Left renal cortex interstitium (tissue), 4 donors: ENCODE measurements around the gene C2CD2L. TPM values are rescaled to one million over a fixed set of nuclear protein-coding genes. Genes with fewer than 3 reads are reported as not detected.
A peak's percentile ranks its signal among the peaks of the same experiment; 100 is the strongest.
"Not testable (repeated sequence)": the region's sequence is repeated elsewhere in the genome, so short reads cannot be mapped to it uniquely, and the experiment has no call there.

ENCODE experiments used
- DNase-seq, 4 donors: peaks; one replicate each; pipeline ENCODE4 v3.0.0-alpha.2; 2013; ENCODE audit warnings: low read depth in 4 of 4, low spot score in 2 of 4, missing footprints in 1 of 4
- polyA plus RNA-seq, 4 donors: library from polyadenylated mRNA; unstranded; fragments of 120-200 nt; gene quantifications; one replicate each; pipeline ENCODE4 v1.2.1, GENCODE V29; 2013; ENCODE audit not compliant: insufficient read length in 4 of 4

Gene C2CD2L
- 10 to 100 TPM; 10.1 to 14.2 (median 11.0) TPM for polyA plus RNA-seq

DNA sequence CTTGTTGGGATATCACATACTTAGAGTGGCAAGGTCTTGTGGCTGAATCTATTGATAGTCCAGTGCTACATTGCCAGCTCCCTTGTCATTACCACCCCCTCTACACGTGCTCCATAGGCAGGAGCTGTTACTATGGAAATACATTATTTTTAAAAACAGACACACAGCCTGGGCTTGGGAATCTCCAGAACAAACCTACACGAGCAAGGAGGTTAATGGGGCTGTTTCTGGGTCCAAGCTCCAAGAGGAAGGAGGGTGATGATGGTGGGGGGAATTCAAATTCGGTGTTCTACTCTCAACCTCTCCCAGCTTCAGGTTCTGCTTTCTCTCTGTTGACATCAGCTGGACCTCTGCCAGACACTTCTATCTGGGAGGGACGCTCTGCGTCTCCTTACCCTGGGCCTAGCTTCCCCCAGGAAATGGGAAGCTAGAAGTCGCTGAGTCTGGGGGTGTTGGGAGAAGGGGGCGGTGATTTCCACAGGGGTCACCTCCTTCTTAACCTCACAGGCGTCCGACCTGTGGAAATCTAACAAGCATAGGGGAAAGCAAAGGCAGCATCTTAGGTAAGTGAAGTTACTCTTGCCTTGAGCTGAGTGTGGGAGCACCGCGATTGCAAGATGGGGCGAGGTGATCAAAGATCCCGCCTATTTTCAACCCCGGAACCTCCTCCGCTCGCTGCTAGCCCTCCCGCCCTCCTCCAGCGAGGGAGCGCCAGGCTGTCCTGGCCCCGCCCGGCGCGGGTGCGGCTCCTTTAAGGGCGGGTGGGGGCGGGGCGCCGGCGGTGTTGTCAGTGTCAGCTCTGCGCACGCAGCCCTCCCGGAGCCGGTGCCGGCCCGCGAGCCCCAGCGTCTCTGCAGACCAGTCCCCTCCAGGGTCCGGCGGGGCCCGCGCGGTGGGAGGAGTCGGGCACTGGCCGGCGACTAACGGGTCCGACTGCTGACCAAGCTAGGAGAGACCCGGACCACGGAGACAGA lies at the start of gene C2CD2L:
C2CD2L (plus strand) TSS at position 781 of the 974 bp plus-strand sequence. CDS start 398 bp downstream, outside the sequence.
- peak in 1 of 4 donors; percentile 78 for DNase-seq

DNA sequence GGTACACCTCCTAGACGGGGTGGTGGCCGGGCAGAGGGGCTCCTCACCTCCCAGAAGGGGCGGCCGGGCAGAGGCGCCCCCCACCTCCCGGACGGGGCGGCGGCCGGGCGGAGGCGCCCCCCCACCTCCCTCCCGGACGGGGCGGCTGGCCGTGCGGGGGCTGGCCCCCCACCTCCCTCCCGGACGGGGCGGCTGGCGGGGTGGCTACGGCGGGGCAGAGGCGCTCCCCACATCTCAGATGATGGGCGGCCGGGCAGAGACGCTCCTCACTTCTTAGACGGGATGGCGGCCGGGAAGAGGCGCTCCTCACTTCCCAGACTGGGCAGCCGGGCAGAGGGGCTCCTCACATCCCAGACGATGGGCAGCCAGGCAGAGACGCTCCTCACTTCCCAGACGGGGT lies 48.0 kb upstream of the C2CD2L start:
- DNase-seq, result not testable (repeated sequence)

DNA sequence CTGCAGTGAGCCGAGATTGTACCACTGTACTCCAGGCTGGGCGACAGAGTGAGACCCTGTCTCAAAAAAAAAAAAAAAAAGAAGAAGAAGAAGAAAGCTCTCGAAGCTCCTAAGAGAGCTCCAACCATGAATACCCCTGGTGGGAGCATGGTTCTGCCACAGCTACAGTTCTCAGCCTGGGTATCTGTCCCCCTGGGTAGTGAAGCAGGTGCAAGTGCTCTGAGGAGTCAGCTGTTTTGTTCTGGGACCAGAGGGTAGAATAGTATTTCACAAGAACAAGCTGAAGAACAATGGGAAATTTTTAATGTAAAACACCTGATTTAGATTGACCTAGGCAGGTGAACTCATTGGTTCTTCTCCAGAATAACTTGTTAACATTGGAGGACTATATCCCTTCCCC lies 45.9 kb upstream of the C2CD2L start:
- DNase-seq, result no peak

DNA sequence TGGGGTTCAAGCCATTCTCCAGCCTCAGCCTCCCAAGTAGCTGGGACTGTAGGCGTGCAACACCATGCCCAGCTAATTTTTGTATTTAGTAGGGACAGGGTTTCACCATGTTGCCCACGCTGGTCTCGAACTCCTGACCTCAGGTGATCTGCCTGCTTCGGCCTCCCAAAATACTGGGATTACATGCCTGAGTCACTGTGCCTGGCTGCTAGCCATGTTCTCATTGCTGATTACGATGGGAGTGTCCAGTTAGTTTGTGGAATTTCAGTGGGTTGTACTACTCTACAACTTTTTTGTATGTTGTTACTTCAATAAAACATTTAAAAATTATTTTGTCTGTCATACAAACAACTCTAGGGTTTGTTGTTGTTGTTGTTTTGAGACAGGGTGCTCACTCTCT lies 44.4 kb upstream of the C2CD2L start:
- DNase-seq, result no peak

DNA sequence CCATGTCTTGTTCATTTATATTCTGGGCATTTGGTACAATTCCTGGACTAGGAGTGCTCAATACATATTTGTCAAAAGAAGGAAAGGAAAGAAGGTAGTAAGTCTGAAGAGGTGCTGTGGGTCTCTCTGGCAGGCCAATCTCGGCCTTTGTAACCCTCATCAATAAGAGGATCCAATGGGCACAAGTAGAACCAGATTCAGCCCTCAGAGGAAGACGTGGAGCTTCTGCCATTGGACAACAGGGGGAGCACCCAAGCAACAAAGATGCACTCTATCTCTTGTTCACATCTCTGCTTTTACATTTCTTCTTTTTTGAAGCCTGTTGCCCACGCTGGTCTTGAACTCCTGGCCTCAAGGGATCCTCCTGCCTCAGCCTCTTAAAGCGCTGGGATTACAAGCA lies 41.8 kb upstream of the C2CD2L start:
- DNase-seq, result no peak

DNA sequence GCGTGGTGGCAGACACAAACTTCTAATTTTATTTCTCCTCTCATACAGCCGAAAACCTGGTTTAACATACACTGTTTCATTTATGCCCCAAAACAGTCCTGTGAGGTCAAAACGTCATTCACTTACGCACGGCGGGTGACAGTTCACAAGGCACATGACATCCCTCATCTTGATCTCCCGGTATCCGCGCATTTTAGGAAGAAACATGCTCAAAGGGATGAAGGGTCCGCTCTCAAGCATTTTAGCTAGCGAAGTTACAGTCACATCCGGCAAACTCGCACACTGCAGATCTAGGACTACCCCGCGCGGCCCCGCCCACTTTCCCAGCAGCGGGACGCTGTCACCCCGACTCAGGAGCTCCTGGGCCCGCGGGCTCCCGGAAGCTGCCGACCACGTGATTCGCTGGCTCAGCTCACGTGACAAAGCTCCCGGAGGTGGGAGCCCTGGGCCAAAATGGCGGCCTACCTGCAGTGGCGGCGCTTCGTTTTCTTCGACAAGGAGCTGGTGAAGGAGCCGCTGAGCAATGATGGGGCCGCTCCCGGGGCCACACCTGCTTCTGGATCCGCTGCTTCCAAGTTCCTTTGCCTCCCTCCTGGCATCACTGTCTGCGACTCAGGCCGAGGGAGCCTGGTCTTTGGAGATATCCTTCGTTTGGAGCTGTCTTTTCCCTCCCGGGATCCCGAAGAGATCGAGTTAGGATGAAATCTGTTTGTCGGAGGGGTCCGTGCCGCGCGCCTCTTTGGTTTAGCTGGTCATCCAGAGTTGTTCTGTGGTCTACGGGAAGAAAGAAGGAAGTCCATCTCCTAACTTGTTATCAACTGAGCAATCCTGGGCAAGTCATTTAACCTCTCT lies 39.5 kb upstream of the C2CD2L start, which contains the start of gene VPS11:
VPS11 (plus strand) TSS at position 448 of the 852 bp plus-strand sequence; CDS start at position 454, 6 bp downstream.
- peak; percentile 77 to 94 (median 86) for DNase-seq

DNA sequence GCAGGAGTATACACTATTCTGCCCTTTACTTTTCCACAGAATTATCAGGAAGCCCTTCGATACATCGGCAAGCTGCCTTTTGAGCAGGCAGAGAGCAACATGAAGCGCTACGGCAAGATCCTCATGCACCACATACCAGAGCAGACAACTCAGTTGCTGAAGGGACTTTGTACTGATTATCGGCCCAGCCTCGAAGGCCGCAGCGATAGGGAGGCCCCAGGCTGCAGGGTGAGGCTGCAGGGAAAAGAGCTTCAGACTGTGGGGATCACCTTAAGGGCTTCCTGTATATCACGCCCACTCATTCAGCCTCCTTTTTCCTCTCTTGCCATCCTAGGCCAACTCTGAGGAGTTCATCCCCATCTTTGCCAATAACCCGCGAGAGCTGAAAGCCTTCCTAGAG lies 29.3 kb upstream of the C2CD2L start:
- no peak for DNase-seq

DNA sequence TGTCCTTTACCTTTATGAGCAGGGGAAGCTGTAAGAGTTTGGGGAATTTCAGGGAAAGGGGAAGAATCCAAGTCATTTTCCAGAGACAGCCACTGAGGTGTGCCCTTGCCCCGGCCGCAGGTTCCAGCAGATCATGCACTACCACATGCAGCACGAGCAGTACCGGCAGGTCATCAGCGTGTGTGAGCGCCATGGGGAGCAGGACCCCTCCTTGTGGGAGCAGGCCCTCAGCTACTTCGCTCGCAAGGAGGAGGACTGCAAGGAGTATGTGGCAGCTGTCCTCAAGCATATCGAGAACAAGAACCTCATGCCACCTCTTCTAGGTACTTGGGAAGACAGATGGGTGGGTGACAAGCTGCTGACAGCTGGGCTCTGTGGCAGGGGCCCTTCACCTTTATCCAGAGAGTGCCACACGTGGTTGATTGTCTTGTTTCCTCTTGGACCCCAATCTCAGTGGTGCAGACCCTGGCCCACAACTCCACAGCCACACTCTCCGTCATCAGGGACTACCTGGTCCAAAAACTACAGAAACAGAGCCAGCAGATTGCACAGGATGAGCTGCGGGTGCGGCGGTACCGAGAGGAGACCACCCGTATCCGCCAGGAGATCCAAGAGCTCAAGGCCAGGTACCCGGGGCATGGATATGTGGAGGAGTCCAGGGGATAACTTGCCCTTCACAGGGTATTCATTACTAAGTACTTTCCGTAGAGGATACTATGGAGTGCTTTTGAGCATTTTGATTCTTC lies 28.3 kb upstream of the C2CD2L start:
- DNase-seq, result no peak

DNA sequence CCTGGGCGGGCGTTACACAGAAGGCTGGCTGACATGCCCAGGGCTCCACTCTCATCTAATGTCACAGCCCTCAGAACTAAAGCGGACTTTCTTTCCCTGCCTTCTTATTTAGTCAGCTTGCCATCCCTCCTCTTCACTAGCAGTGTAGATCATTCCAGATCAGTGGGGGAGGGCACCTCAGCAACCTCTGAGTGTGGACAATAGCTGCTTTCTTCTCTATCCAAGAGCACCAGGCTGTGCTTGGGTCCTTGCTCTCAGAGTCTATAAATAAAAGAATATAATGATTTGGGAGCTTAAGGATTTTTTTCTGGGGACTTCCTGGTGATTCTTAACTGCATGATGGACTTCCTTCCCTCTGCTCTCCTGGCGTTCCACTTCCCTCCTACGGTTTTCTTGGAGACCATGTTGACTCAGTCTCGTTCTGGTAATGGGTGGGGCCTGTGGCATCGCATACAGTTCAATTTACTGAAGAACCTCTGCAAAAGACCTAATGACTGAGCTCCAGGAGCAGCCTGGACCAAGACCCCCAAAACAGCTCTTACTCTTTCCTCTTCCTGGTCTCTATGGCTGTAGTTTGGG lies 25.4 kb upstream of the C2CD2L start:
- no peak for DNase-seq

DNA sequence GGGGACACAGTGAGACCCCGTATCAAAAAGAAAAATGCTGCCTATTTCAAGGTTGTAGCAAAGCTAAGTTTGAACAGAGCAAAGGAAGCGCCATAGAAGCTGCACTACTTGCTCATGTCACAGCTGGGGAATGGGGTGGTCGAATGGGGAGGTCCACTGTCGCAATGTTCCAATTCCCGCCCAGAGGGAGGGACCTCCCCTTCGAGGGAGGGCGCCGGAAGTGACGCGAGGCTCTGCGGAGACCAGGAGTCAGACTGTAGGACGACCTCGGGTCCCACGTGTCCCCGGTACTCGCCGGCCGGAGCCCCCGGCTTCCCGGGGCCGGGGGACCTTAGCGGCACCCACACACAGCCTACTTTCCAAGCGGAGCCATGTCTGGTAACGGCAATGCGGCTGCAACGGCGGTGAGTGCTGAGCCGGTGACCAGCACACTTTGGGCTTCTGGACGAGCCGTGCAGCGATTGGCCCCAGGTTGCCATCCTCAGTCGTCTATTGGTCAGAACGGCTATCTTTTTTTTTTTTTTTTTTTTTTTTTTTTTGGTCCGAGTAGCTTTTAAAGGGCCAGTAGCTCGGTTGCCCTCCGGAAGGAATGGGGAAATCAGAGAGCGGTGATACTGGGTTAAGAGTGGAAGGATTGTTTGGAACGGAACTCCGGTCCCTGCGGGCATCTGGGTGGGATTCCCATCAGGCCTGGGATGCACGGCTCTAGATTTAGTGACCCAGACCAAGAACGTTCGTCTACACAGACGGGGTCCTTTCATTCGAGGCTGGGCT lies 22.3 kb upstream of the C2CD2L start, which contains the start of gene HMBS:
HMBS (plus strand) TSS at position 219 of the 774 bp plus-strand sequence; CDS start at position 372, 153 bp downstream.
- peak; percentile 93 to 96 (median 94) for DNase-seq

DNA sequence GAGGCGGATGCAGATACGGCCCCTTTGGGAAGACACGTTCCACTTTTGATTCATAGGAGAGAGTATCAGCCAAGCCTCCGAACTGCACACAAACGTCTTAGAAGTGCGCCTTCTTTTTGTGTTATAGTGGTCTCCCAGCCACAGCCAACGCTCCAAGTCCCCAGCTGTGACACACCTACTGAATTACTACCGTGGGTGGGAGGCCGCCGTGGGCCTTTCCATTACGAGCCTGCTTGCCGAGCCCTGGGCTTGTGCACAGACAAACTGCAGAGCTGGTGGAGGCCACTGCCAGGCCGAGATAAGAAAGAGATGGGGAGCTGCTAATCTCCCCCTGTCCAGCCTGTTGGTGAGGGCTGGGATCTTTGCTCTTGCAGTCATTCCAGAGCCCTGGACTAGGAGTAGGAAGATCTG lies 21.7 kb upstream of the C2CD2L start:
- no peak for DNase-seq

DNA sequence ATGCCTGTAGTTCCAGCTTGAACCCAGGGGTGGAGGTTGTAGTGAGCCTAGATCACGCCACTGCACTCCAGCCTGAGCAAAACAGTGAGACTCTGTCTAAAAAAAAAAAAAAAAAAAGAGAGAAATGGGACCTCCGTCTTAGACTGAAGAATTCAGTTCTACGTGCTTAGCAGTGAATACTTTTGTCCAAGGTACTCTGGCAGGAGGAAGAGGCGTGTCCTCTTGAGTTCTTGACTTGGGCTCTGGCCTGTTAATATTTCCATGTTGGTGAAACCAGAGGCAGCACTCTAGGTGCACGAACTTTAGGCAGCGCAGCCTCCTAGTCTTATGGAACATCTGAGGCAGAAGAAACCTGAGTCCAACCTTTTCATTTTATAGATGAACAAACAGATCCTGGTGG lies 20.0 kb upstream of the C2CD2L start:
- no peak for DNase-seq

DNA sequence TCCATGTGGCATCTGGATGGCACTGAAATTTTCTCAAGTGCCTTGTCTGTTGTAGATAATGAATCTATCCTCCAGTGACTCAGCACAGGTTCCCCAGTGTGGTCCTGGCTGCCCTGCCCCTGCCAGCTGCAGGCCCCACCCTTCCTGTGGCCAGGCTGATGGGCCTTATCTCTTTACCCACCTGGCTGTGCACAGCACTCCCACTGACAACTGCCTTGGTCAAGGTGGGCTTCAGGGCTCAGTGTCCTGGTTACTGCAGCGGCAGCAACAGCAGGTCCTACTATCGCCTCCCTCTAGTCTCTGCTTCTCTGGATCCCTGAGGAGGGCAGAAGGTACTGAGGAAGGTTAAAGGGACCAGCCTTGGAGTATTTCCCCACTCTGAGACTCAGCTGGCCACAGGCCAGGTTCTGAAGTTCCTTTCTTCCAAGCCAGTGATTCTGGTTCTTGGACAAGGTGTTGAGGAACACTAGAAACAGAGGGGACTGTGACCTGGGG lies 19.4 kb upstream of the C2CD2L start:
- no peak for DNase-seq

DNA sequence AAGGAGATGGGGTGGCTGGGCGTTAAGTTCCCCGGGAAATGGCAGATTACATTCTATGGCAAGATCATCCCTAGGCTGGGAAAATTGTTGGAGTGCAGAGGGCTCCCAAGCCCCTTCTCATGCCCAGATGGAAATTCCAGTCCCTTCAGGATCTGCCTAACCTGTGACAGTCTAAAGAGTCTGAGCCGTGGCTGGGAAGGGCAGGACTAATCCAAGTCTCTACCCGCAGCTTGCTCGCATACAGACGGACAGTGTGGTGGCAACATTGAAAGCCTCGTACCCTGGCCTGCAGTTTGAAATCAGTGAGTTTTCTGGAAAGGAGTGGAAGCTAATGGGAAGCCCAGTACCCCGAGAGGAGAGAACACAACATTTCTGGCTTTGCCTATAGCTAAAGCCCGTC lies 18.7 kb upstream of the C2CD2L start:
- DNase-seq, result no peak

DNA sequence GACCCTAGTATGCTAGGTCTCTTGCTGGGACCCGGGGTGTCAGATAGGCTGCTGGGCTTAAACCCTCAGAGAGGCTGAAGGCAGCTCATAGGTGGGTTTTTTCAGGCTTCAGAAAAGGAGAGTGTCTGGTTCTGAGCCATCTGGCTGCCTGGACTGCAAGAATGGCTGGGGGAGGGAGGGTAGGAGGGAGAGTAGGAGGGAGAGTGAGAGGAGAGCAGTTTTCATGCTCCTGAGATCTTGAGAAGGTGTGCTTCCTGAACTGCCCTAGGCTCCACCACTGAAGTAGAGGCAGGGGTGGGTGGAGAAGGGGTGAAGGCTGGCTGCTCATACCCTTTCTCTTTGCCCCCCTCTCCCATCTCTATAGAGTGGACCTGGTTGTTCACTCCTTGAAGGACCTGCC lies 17.8 kb upstream of the C2CD2L start:
- no peak for DNase-seq

DNA sequence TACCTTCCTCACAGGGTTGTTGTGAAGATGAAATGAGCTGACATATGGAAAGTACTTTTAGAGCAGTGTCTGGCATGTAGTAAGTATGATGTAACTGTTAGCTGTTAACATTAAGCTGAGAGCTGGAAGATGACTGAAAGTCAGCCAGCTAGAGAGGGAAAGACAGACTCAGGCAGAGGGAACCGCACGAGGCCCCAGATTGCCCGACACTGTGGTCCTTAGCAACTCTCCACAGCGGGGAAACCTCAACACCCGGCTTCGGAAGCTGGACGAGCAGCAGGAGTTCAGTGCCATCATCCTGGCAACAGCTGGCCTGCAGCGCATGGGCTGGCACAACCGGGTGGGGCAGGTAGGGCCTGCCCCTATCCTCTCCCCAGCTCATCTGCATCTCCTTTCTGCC lies 16.0 kb upstream of the C2CD2L start:
- DNase-seq, result no peak

DNA sequence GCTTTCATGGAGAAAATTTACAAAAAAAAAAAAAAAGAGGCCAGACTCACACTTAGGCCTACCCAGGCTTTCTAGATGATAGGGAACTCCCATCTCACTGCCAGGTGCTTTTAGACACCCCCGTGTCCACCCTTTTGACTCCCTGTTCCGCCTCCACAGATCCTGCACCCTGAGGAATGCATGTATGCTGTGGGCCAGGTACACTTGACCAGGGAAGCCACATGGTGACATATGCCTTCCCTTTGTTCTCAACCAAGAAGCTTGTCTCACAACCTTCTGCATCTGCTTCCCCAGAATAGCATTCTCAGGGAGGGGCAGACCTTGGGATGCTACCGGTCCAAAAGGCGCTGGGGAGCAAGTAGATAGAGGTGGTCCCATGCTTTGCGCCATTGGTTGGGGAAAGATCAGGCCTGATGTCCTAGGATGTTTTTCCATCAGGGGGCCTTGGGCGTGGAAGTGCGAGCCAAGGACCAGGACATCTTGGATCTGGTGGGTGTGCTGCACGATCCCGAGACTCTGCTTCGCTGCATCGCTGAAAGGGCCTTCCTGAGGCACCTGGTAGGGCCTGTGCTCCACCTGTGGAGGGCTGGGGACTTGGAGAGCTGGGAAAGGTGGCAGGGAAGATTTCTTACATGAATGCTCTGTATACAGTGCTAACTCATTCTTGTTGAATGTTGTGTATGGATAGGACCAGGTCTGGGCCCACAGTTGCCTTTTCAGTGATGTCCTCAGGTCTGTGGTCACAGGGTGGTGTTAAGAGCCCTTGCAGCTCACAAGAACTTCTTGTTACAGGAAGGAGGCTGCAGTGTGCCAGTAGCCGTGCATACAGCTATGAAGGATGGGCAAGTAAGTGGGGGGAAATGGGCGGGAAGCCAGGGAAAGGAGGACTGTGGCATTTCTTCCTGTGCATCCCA lies 14.9 kb upstream of the C2CD2L start:
- DNase-seq, result no peak
